Prostate gland (tissue), 2 donors: Measurements from ENCODE around the gene PITX2.

Source experiments
- CTCF ChIP-seq, 4 experiments: fragments of 200-600 bp in 2 of 4; fragments of 450-650 bp in 2 of 4; sonication (generic) in 2 of 4; IDR thresholded peaks; 1 replicate in 3 of 4; 2 replicates in 1 of 4; pipeline ENCODE4 v1.5.1; 2016 to 2019; ENCODE audit warnings: antibody characterized with exemption in 4 of 4, mild to moderate bottlenecking in 2 of 4, moderate library complexity in 2 of 4
- POLR2A ChIP-seq: fragments of 450-650 bp; IDR thresholded peaks from one replicate; pipeline ENCODE4 v1.6.1; 2016; ENCODE audit warnings: antibody characterized with exemption, mild to moderate bottlenecking

GRCh38 chr4:110671679-110672078 is 48.8 kb upstream of the PITX2 start:
- TF ChIP-seq CTCF (IDR thresholded peaks at IDR 0.05) (no peak), POLR2A (no peak)
